Activated CD4-positive, alpha-beta memory T cell treated with anti-CD3 and anti-CD28 coated beads, Interleukin-2, amount 10 ng/mL, durations not matched to agents 7 days and 5 days (primary cell): ENCODE data around the gene HOXD10. TPM values are rescaled to one million over a fixed set of nuclear protein-coding genes. Genes with fewer than 3 reads are reported as not detected.

Source experiments
- CTCF ChIA-PET: fragments of 350-600 bp; sonication (Branson Sonifier 250); formaldehyde crosslinking; loops from one replicate; lab custom pipeline; 2021; ENCODE audit warnings: antibody characterized with exemption, inconsistent platforms; lab: Charles Lee
- POLR2A ChIA-PET: fragments of 350-600 bp; sonication (Branson Sonifier 250); formaldehyde crosslinking; loops from one replicate; lab custom pipeline; 2021; ENCODE audit warnings: antibody characterized with exemption; lab: Charles Lee
- DNase-seq: peaks from one replicate; pipeline ENCODE4 v3.0.0-alpha.2; 2020
- H3K27ac Mint-ChIP-seq: one replicate; pipeline ENCODE4 v1.8.0; 2021; ENCODE audit warnings: mild to moderate bottlenecking, mixed read lengths
- H3K27me3 Mint-ChIP-seq: one replicate; pipeline ENCODE4 v1.8.0; 2021; ENCODE audit warnings: mixed read lengths
- H3K36me3 Mint-ChIP-seq: one replicate; pipeline ENCODE4 v1.8.0; 2021; ENCODE audit warnings: low read depth, mixed read lengths
- H3K4me1 Mint-ChIP-seq: one replicate; pipeline ENCODE4 v1.8.0; 2021; ENCODE audit warnings: mixed read lengths
- H3K4me3 Mint-ChIP-seq: one replicate; pipeline ENCODE4 v1.8.0; 2021; ENCODE audit warnings: mild to moderate bottlenecking, mixed read lengths
- H3K9me3 Mint-ChIP-seq: one replicate; pipeline ENCODE4 v1.8.0; 2021; ENCODE audit warnings: mixed read lengths
- total RNA-seq, 2 experiments: library from RNA; stranded (reverse); gene quantifications; one replicate each; pipeline ENCODE4 v1.2.3, GENCODE V29; 2021

Gene HOXD10
- total RNA-seq, 2 experiments from 2014 or later = not detected

- DNase-seq = no peak
- Mint-ChIP-seq H3K27me3 (peaks cover 86% of the 10 kb centered on the region), H3K27ac (no peak overlapping the region), H3K4me3 (no peak overlapping the region), H3K9me3 (no peaks in the 10 kb centered on the region), H3K36me3 (peaks cover 2% of the 10 kb centered on the region), H3K4me1 (peaks cover 6% of the 10 kb centered on the region)
- CTCF ChIA-PET = interaction anchor here (0.8 to 2.3 kb wide), 6 partner anchors 10 to 531 kb away, joined by 3 to 9 read pairs (median 4); no protein-coding TSS in a partner anchor
- POLR2A ChIA-PET = interaction anchor here (1.0 to 1.6 kb wide), 3 partner anchors 11 to 462 kb away, joined by 3 read pairs; no protein-coding TSS in a partner anchor
Measured at GRCh38 chr2:176121190-176122051, 4.8 kb downstream of the HOXD10 start.

- H3K4me3 Mint-ChIP-seq = no peak overlapping the region
- DNase-seq = no peak
- H3K9me3 Mint-ChIP-seq = no peaks in the 10 kb centered on the region
- H3K27ac Mint-ChIP-seq = peak overlapping the region; percentile 35
- peaks cover 2% of the 10 kb centered on the region for H3K36me3 Mint-ChIP-seq
- CTCF ChIA-PET = interaction anchor here (1.2 to 2.3 kb wide), 2 partner anchors 11 to 530 kb away, joined by 3 to 9 read pairs; no protein-coding TSS in a partner anchor
- H3K27me3 Mint-ChIP-seq = peaks cover 85% of the 10 kb centered on the region
- peaks cover 6% of the 10 kb centered on the region for H3K4me1 Mint-ChIP-seq
- POLR2A ChIA-PET = interaction anchor here (1.0 kb wide), 1 partner anchor 461 kb away, joined by 3 read pairs; no protein-coding TSS in a partner anchor
Measured at GRCh38 chr2:176122052-176122682, 5.6 kb downstream of the HOXD10 start.

- ChIA-PET POLR2A (no interaction called here), CTCF (interaction anchor here (1.2 kb wide), 1 partner anchor 529 kb away, joined by 3 read pairs; no protein-coding TSS in a partner anchor)
- peaks cover 84% of the 10 kb centered on the region for H3K27me3 Mint-ChIP-seq
- peaks cover 2% of the 10 kb centered on the region for H3K36me3 Mint-ChIP-seq
- no peaks in the 10 kb centered on the region for H3K9me3 Mint-ChIP-seq
- no peak within 1 kb of the TSS for H3K4me3 Mint-ChIP-seq
- no peak for DNase-seq
- peak within 1 kb of the TSS; percentile 35 for H3K27ac Mint-ChIP-seq
- H3K4me1 Mint-ChIP-seq = peaks cover 6% of the 10 kb centered on the region
Measured at GRCh38 chr2:176122683-176123410, 6.3 kb downstream of the HOXD10 start, which contains the start of gene HOXD9. TSS of gene HOXD9 (plus strand) at chr2:176122719. CDS start at chr2:176122769, 50 bp downstream.

GRCh38 chr2:176123411-176124109 is 7.0 kb downstream of the HOXD10 start:
- Mint-ChIP-seq H3K36me3 (peaks cover 7% of the 10 kb centered on the region), H3K4me3 (no peak overlapping the region), H3K9me3 (no peaks in the 10 kb centered on the region), H3K4me1 (peaks cover 11% of the 10 kb centered on the region), H3K27me3 (peaks cover 84% of the 10 kb centered on the region), H3K27ac (no peak overlapping the region)
- ChIA-PET POLR2A (no interaction called here), CTCF (no interaction called here)
- DNase-seq = no peak

- H3K4me3 Mint-ChIP-seq = no peak overlapping the region
- DNase-seq = no peak
- H3K4me1 Mint-ChIP-seq = peaks cover 8% of the 10 kb centered on the region
- H3K27me3 Mint-ChIP-seq = peaks cover 83% of the 10 kb centered on the region
- H3K27ac Mint-ChIP-seq = no peak overlapping the region
- H3K9me3 Mint-ChIP-seq = no peaks in the 10 kb centered on the region
- CTCF ChIA-PET = interaction anchor here (0.8 kb wide), 1 partner anchor 1024 kb away, joined by 3 read pairs; no protein-coding TSS in a partner anchor
- H3K36me3 Mint-ChIP-seq = peaks cover 6% of the 10 kb centered on the region
- POLR2A ChIA-PET = no interaction called here
Measured at GRCh38 chr2:176124110-176124946, 7.8 kb downstream of the HOXD10 start.

GRCh38 chr2:176124947-176125771 is 8.6 kb downstream of the HOXD10 start:
- peaks cover 75% of the 10 kb centered on the region for H3K27me3 Mint-ChIP-seq
- peaks cover 8% of the 10 kb centered on the region for H3K4me1 Mint-ChIP-seq
- ChIA-PET CTCF (interaction anchor here (0.8 to 4.0 kb wide), 5 partner anchors 7 to 1023 kb away, joined by 3 to 43 read pairs (median 7); no protein-coding TSS in a partner anchor), POLR2A (no interaction called here)
- H3K4me3 Mint-ChIP-seq = no peak overlapping the region
- no peak overlapping the region for H3K27ac Mint-ChIP-seq
- peaks cover 6% of the 10 kb centered on the region for H3K36me3 Mint-ChIP-seq
- no peaks in the 10 kb centered on the region for H3K9me3 Mint-ChIP-seq
- no peak for DNase-seq

GRCh38 chr2:176125772-176126054 is 9.1 kb downstream of the HOXD10 start:
- ChIA-PET CTCF (interaction anchor here (1.3 to 4.0 kb wide), 4 partner anchors 8 to 329 kb away, joined by 3 to 43 read pairs (median 13); no protein-coding TSS in a partner anchor), POLR2A (no interaction called here)
- Mint-ChIP-seq H3K27ac (no peak overlapping the region), H3K36me3 (peaks cover 6% of the 10 kb centered on the region), H3K27me3 (peaks cover 72% of the 10 kb centered on the region), H3K4me3 (no peak overlapping the region), H3K9me3 (no peaks in the 10 kb centered on the region), H3K4me1 (peaks cover 8% of the 10 kb centered on the region)
- DNase-seq = no peak

GRCh38 chr2:176126929-176127773 is 10.6 kb downstream of the HOXD10 start:
- Mint-ChIP-seq H3K9me3 (no peaks in the 10 kb centered on the region), H3K4me1 (peaks cover 16% of the 10 kb centered on the region), H3K27me3 (peaks cover 74% of the 10 kb centered on the region), H3K36me3 (peaks cover 10% of the 10 kb centered on the region), H3K4me3 (no peak overlapping the region), H3K27ac (no peak overlapping the region)
- POLR2A ChIA-PET = interaction anchor here (0.9 kb wide), 1 partner anchor 527 kb away, joined by 3 read pairs; no protein-coding TSS in a partner anchor
- CTCF ChIA-PET = interaction anchor here (0.5 to 4.0 kb wide), 26 partner anchors 9 to 1021 kb away, joined by 3 to 43 read pairs (median 6); no protein-coding TSS in a partner anchor
- DNase-seq = peak; percentile 61

- peaks cover 77% of the 10 kb centered on the region for H3K27me3 Mint-ChIP-seq
- peaks cover 10% of the 10 kb centered on the region for H3K36me3 Mint-ChIP-seq
- H3K9me3 Mint-ChIP-seq = no peaks in the 10 kb centered on the region
- no peak overlapping the region for H3K4me3 Mint-ChIP-seq
- H3K4me1 Mint-ChIP-seq = peaks cover 20% of the 10 kb centered on the region
- ChIA-PET CTCF (interaction anchor here (0.6 to 4.0 kb wide), 14 partner anchors 12 to 1020 kb away, joined by 3 to 43 read pairs (median 8); no protein-coding TSS in a partner anchor), POLR2A (no interaction called here)
- no peak overlapping the region for H3K27ac Mint-ChIP-seq
- DNase-seq = no peak
Measured at GRCh38 chr2:176127774-176128072, 11.1 kb downstream of the HOXD10 start.
